HG03066 (cell line): ENCODE results near the gene LIMK2.
"Not testable (repeated sequence)": the region's sequence is repeated elsewhere in the genome, so short reads cannot be mapped to it uniquely, and the experiment has no call there.

ENCODE experiments used
- ATAC-seq: cut with Tn5 transposase; IDR thresholded peaks from one replicate; pipeline ENCODE4 v1.9.1; 2021; ENCODE audit warnings: low read depth; ENCODE audit not compliant: unreplicated experiment

The LIMK2 gene

DNA sequence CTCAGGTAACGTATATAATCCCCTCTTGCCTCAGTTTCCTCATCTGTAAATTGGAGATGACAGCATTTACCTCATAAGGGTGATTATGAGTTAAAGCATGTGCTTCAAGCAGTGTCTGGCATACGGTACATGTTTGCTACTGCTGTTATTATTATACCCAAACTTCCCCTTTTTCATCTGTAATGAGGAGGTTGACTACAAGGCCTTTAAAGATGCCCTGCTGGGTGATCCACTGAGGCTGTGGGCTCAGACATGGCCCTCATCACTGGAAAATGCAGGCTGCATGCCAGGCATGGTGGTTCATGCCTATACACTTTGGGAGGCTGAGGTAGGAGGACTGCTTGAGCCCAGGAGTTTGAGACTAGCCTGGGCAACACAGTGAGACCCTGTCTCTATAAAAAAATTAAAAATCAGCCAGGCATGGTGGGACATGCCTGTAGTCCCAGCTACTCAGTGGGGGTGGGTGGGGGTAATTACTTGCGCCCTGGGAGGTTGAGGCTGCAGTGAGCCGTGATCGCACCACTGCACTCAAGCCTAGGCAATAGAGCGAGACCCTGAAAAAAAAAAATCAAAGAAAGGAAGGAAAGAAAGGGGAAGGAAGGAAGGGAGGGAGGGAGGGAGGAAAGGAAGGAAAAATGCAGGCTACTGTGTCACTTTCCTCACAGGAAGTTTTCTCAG, 75.9 kb downstream of the LIMK2 start:
- no peak for ATAC-seq

DNA sequence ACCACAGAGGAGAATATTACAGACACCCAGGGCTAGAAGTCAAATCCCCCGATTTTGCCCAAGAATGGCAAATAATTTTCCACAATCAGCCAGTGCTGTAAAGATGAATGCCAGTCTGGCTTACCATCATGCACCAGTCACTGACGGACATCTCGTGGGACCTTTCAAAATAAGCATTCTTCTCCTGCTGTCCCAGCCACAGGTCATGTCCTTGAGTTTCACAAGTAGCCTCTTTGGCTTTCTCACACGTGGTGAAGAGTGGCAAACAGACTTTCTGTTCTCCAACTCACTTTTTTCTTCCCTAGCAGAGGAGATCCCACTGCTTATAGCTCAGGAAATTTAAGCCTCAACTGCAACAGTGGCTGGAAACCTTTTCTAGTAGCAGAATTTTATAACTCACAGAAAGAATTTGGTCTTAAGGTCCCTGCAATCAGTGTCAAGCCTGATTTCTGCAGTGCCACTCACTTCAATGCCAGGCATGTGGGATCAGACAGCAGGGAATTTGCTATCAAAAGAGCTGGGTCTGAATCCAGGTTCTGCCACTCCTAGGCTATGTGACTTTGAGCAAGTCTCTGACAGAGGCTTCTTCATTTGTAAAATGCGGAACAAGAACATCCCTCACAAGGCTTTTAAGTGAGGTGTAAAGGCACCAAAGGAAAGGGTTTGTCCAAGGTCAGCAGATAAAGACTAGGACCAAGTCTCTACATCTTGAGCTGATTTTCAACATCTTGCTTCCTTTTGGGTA, 76.6 kb downstream of the LIMK2 start:
- ATAC-seq: no peak

- no peak for ATAC-seq
Measured at GRCh38 chr22:31289344-31289743, 77.2 kb downstream of the LIMK2 start.

DNA sequence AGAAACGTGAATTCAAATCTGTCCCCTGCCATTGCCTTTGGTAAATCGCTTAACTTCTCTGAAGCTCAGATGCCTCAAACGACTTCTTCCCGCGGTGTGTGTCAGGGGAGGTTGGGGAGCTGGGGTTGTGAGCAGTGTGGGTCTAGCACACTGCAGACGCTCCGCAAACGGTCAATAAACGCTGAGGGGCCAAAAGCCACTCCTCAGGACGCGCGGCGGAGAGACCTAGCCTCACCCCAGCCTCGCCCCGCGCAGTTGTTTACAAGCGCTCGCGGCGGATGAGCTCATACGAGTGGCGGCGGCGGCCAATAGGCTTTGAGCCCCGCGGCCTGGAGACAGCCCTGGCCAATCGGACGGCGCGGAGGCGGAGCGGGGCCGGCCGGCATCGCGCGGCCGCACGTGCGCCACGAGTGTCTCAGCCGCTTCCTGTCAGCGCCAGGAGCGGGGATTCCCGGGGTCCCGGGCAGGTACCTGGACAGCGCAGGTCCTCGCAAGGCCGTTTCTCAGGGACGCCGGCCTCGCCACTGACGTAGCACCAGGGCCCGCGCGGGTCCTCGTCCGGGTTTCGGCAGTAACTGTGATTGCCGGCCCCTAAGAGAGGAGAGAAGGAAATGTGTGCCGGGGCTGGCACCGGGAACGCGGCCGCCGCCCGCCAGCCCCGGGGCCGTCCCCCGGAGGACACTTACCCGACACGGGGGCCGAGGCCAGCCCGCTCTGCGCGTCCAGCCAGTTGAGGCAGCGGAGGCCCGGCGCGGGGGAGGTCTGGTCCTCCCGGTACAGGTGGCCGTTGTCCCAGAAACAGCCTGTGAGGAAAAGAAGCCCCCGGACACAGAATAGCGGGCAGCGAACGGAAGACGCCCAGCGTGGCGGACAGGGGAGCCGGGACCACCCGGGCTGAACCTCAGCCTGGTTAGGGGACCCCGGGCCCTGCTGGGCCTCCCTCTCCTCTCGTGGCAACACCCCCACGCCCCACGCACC, 78.7 kb downstream of the LIMK2 start:
- ATAC-seq: peak; percentile 76

- no peak for ATAC-seq
Measured at GRCh38 chr22:31291481-31292235, 79.6 kb downstream of the LIMK2 start.

GRCh38 chr22:31292236-31292989, 80.3 kb downstream of the LIMK2 start, which contains the start of gene PIK3IP1:
TSS of gene PIK3IP1 (minus strand) at chr22:31292488. CDS start at chr22:31292344, 144 bp downstream.
- ATAC-seq: no peak

- no peak for ATAC-seq
Measured at GRCh38 chr22:31295360-31295759, 83.3 kb downstream of the LIMK2 start.

GRCh38 chr22:31295831-31296657, 83.9 kb downstream of the LIMK2 start:
- ATAC-seq: no peak

DNA sequence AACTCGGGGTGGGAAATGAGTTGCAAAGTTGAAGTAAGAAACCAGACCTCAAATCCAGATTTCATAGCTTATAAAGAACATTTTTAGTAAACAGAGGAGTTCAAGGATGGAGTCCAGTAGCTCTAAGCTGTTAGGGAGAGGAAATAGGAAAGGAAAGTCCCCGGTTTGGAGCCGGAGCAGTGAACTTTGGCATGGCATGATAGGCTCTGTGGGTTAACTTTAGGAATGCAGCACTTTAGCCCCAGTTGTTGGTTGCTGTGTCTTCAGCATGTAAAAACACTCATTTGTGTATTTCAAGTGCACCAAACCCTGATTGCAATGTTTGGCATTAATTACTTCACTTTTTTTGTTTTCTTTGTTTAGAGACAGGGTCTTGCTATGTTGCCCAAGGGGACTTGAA, 88.8 kb downstream of the LIMK2 start:
- no peak for ATAC-seq

- ATAC-seq: no peak
Measured at GRCh38 chr22:31302006-31302405, 89.9 kb downstream of the LIMK2 start.

GRCh38 chr22:31302537-31302936, 90.4 kb downstream of the LIMK2 start:
- no peak for ATAC-seq

- no peak for ATAC-seq
Measured at GRCh38 chr22:31305194-31305593, 93.1 kb downstream of the LIMK2 start.

GRCh38 chr22:31308181-31308580, 96.1 kb downstream of the LIMK2 start:
- ATAC-seq: no peak

DNA sequence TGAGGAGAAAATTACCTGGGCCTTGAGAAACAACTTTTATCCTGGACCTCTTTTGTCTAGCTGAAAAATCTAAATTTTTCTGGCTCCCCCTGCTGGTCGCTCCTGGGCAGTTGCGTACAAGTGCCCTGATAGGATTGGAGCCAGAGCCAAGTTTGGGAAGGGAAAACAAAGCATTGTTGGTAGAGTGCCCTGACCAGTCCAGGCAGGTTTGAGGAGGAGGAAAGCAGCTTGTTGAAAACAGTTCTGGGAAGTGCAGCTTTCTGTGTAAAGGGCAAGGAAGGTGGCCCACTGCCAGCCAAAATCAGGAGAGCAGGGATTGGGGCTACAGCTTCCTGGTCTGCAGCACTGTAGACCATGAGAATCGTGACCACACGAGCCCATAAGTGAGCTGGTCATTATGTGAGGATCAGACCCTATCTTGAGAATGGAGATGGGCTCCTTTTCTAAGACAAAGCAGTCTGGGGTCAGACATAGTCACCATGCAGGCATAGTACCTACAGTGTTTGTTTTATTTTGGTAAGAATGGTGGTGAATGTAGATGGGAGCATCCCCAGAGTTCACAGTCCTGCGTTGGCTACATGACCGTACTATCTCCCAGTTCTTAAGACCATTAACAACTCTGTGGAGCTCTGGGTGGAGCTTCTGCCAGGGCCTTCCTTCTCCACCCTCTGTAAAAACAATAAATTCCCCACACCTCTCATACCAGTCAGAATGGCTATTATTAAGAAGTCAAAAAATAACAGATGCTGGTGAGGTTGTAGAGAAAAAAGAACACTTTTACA, 101.5 kb downstream of the LIMK2 start:
- no peak for ATAC-seq

- not testable (repeated sequence) for ATAC-seq
Measured at GRCh38 chr22:31314220-31314619, 102.1 kb downstream of the LIMK2 start.

GRCh38 chr22:31321421-31321820, 109.3 kb downstream of the LIMK2 start:
- ATAC-seq: no peak

- ATAC-seq: no peak
Measured at GRCh38 chr22:31323578-31324550, 111.8 kb downstream of the LIMK2 start.
